Breast epithelium (tissue), 4 donors: ENCODE data around the gene LRP1. TPM values are rescaled to one million over a fixed set of nuclear protein-coding genes. Genes with fewer than 3 reads are reported as not detected.

Experiments used
- DNase-seq, 2 donors: peaks; one replicate each; pipeline ENCODE4 v3.0.0-alpha.2; 2019; ENCODE audit warnings: low spot score in 2 of 2
- H3K27ac ChIP-seq, 2 donors: fragments of 200-600 bp; sonication (generic) in 1 of 2; one replicate each; pipeline ENCODE4 v1.5.1; 2016 to 2019; ENCODE audit warnings: mild to moderate bottlenecking in 1 of 2
- H3K27me3 ChIP-seq, 2 donors: fragments of 200-600 bp; sonication (generic) in 1 of 2; one replicate each; pipeline versions ENCODE4 v1.5.1 to v1.6.0; 2017 to 2019; ENCODE audit warnings: control low read depth in 1 of 2, mild to moderate bottlenecking in 1 of 2
- H3K36me3 ChIP-seq: fragments of 200-600 bp; one replicate; pipeline ENCODE4 v1.5.1; 2019
- H3K4me1 ChIP-seq, 2 donors: fragments of 200-600 bp; sonication (generic); one replicate each; pipeline ENCODE4 v1.5.1; 2016 to 2019; ENCODE audit warnings: control low read depth in 1 of 2
- H3K4me3 ChIP-seq, 3 donors: fragments of 200-600 bp; sonication (generic); 1 replicate in 2 of 3; 2 replicates in 1 of 3; pipeline ENCODE4 v1.5.1; 2016 to 2019; ENCODE audit warnings: mild to moderate bottlenecking in 3 of 3, moderate library complexity in 2 of 3
- H3K9me3 ChIP-seq, 2 donors: fragments of 200-600 bp; sonication (generic) in 1 of 2; one replicate each; pipeline ENCODE4 v1.5.1; 2016 to 2019; ENCODE audit warnings: control low read depth in 1 of 2
- CTCF ChIP-seq, 3 donors: fragments of 450-650 bp; IDR thresholded peaks; one replicate each; pipeline ENCODE4 v1.5.1; 2016 to 2017; ENCODE audit warnings: antibody characterized with exemption in 3 of 3, mild to moderate bottlenecking in 3 of 3, moderate library complexity in 3 of 3
- POLR2A ChIP-seq: fragments of 450-650 bp; IDR thresholded peaks from one replicate; pipeline ENCODE4 v1.6.1; 2016; ENCODE audit warnings: antibody characterized with exemption, mild to moderate bottlenecking, moderate library complexity
- POLR2AphosphoS5 ChIP-seq, 3 donors: sonication (generic); formaldehyde crosslinking; IDR thresholded peaks; one replicate each; pipeline ENCODE4 v1.6.1; 2017; ENCODE audit warnings: antibody characterized with exemption in 3 of 3
- intact Hi-C: fragments of 100-400 bp; cut with DNase I; formaldehyde crosslinking; loops from one replicate; pipeline ENCODE4 v1.15.1; 2023; ENCODE audit warnings: low total_unique reads
- total RNA-seq, 3 donors: library from RNA; depleted of rRNA; stranded (reverse); fragments of >200 nt; gene quantifications; one replicate each; pipeline ENCODE4 v1.1.0, GENCODE V29; 2016

LRP1 gene
- total RNA-seq, 3 donors from 2014 or later = 102 to 894 (median 240) TPM

- H3K4me1 ChIP-seq = no peaks in the 10 kb centered on the region
- peaks cover 9% of the 10 kb centered on the region for H3K36me3 ChIP-seq
- H3K27ac ChIP-seq = no peak overlapping the region
- H3K9me3 ChIP-seq = no peaks in the 10 kb centered on the region
- H3K4me3 ChIP-seq = no peak overlapping the region
- intact Hi-C loops = no loop called here
- TF ChIP-seq POLR2A = no peak
- no peaks in the 10 kb centered on the region for H3K27me3 ChIP-seq
- no peak for DNase-seq
These were observed 72.2 kb downstream of the LRP1 start for GRCh38 chr12:57200497-57200896.

GRCh38 chr12:57201219-57201618 lies 72.9 kb downstream of the LRP1 start:
- TF ChIP-seq CTCF (IDR thresholded peaks at IDR 0.05) = no peak
- no peak for TF ChIP-seq POLR2A
- TF ChIP-seq POLR2AphosphoS5 (IDR thresholded peaks at IDR 0.05) = no peak
- peaks cover 9% of the 10 kb centered on the region for H3K36me3 ChIP-seq

GRCh38 chr12:57201631-57202030 lies 73.3 kb downstream of the LRP1 start:
- no peak for TF ChIP-seq CTCF (IDR thresholded peaks at IDR 0.05)
- TF ChIP-seq POLR2AphosphoS5 (IDR thresholded peaks at IDR 0.05) = no peak
- no peak for TF ChIP-seq POLR2A
- no peaks in the 10 kb centered on the region for H3K27me3 ChIP-seq
- no peaks in the 10 kb centered on the region for H3K4me1 ChIP-seq
- intact Hi-C loops = no loop called here
- no peak for DNase-seq
- no peak overlapping the region for H3K4me3 ChIP-seq
- H3K36me3 ChIP-seq = peaks cover 9% of the 10 kb centered on the region
- H3K27ac ChIP-seq = no peak overlapping the region
- H3K9me3 ChIP-seq = no peaks in the 10 kb centered on the region

More at GRCh38 chr12:57201219-57201618, 72.9 kb downstream of the LRP1 start:
- H3K27me3 ChIP-seq = no peaks in the 10 kb centered on the region
- intact Hi-C loops = no loop called here
- no peak overlapping the region for H3K4me3 ChIP-seq
- H3K27ac ChIP-seq = no peak overlapping the region
- H3K9me3 ChIP-seq = no peaks in the 10 kb centered on the region
- DNase-seq = no peak
- H3K4me1 ChIP-seq = no peaks in the 10 kb centered on the region

GRCh38 chr12:57202321-57202720 lies 74.0 kb downstream of the LRP1 start:
- peak overlapping the region in 1 of 2 donors; percentile 1 for H3K27ac ChIP-seq
- peaks cover 9% of the 10 kb centered on the region for H3K36me3 ChIP-seq
- no peaks in the 10 kb centered on the region for H3K4me1 ChIP-seq
- H3K4me3 ChIP-seq = no peak overlapping the region
- intact Hi-C loops = no loop called here
- TF ChIP-seq POLR2AphosphoS5 (IDR thresholded peaks at IDR 0.05) = no peak
- no peaks in the 10 kb centered on the region for H3K27me3 ChIP-seq
- DNase-seq = no peak
- no peaks in the 10 kb centered on the region for H3K9me3 ChIP-seq

GRCh38 chr12:57203201-57203600 lies 74.9 kb downstream of the LRP1 start:
- Histone ChIP-seq H3K9me3 (no peaks in the 10 kb centered on the region), H3K36me3 (peaks cover 4% of the 10 kb centered on the region), H3K4me3 (no peak overlapping the region), H3K27ac (no peak overlapping the region), H3K27me3 (no peaks in the 10 kb centered on the region), H3K4me1 (no peaks in the 10 kb centered on the region)
- DNase-seq = no peak
- TF ChIP-seq CTCF (IDR thresholded peaks at IDR 0.05) (no peak), POLR2A (no peak), POLR2AphosphoS5 (IDR thresholded peaks at IDR 0.05) (no peak)
- intact Hi-C loops = no loop called here

- H3K27me3 ChIP-seq = no peaks in the 10 kb centered on the region
- H3K9me3 ChIP-seq = no peaks in the 10 kb centered on the region
- no peak for TF ChIP-seq POLR2A
- no peak for TF ChIP-seq POLR2AphosphoS5 (IDR thresholded peaks at IDR 0.05)
- TF ChIP-seq CTCF (IDR thresholded peaks at IDR 0.05) = no peak
- no peak for DNase-seq
- no peaks in the 10 kb centered on the region for H3K4me1 ChIP-seq
- peaks cover 4% of the 10 kb centered on the region for H3K36me3 ChIP-seq
- H3K4me3 ChIP-seq = no peak overlapping the region
- H3K27ac ChIP-seq = no peak overlapping the region
- intact Hi-C loops = no loop called here
These were observed 75.5 kb downstream of the LRP1 start for GRCh38 chr12:57203791-57204190.
